Small intestine (tissue), 7 donors: ENCODE measurements around the gene FITM1. TPM values are rescaled to one million over a fixed set of nuclear protein-coding genes. Genes with fewer than 3 reads are reported as not detected.

ENCODE experiments used
- DNase-seq, 2 donors: peaks; one replicate each; pipeline versions ENCODE4 v3.0.0 to v3.0.0-alpha.2; 2013
- FAIRE-seq: peaks from 2 replicates; lab custom pipeline; 2012; peaks lifted over from hg19 to GRCh38; lab: Jason Lieb, UNC
- H3K27ac ChIP-seq, 3 donors: one replicate each; pipeline ENCODE4 v1.5.1; 2013; ENCODE audit warnings: low read length in 2 of 3, mild to moderate bottlenecking in 2 of 3, control low read depth in 1 of 3, inconsistent platforms in 1 of 3, low read depth in 1 of 3, moderate library complexity in 1 of 3
- H3K27me3 ChIP-seq, 3 donors: one replicate each; pipeline ENCODE4 v1.6.1; 2013; ENCODE audit warnings: low read length in 3 of 3, inconsistent platforms in 1 of 3; ENCODE audit not compliant: control insufficient read depth in 3 of 3, insufficient read depth in 3 of 3
- H3K36me3 ChIP-seq, 3 donors: one replicate each; pipeline ENCODE4 v1.6.1; 2013; ENCODE audit warnings: low read length in 3 of 3, inconsistent platforms in 1 of 3, low read depth in 1 of 3, mild to moderate bottlenecking in 1 of 3, moderate library complexity in 1 of 3; ENCODE audit not compliant: control insufficient read depth in 3 of 3, insufficient read depth in 2 of 3
- H3K4me1 ChIP-seq, 3 donors: one replicate each; pipeline ENCODE4 v1.6.1; 2013; ENCODE audit warnings: low read length in 2 of 3, inconsistent platforms in 1 of 3, low read depth in 1 of 3, mild to moderate bottlenecking in 1 of 3, moderate library complexity in 1 of 3; ENCODE audit not compliant: control insufficient read depth in 3 of 3, insufficient read depth in 2 of 3
- H3K4me3 ChIP-seq, 3 donors: one replicate each; pipeline ENCODE4 v1.5.1; 2013; ENCODE audit warnings: low read length in 3 of 3, control low read depth in 1 of 3, inconsistent platforms in 1 of 3, low read depth in 1 of 3, mild to moderate bottlenecking in 1 of 3, moderate library complexity in 1 of 3
- H3K9me3 ChIP-seq, 2 donors: one replicate each; pipeline ENCODE4 v1.6.1; 2013; ENCODE audit warnings: low read depth in 1 of 2, low read length in 1 of 2; ENCODE audit not compliant: control insufficient read depth in 2 of 2, insufficient read depth in 1 of 2
- WGBS, 3 donors: extraction: QIAGEN DNeasy Blood & Tissue Kit; methylation state at CpG; one replicate each; pipeline ENCODE4 v1.1.7; 2013; 5-methylcytosine and 5-hydroxymethylcytosine counted together
- polyA plus RNA-seq, 4 donors: library from polyadenylated mRNA; stranded (reverse) in 3 of 4; unstranded in 1 of 4; fragments of 200-250 nt in 3 of 4; fragments of 120-200 nt in 1 of 4; gene quantifications; one replicate each; pipeline versions ENCODE4 v1.2.1 to v1.2.3, GENCODE V29; 2013
- donor health status: healthy with polysubstance abuse.
- donor health status: control.
- donor health status: control.
- donor health status: Bipolar disorder and iron deficiency.
- donor health status: healthy.

The FITM1 gene
- polyA plus RNA-seq, 4 donors = 2.4 to 5.8 (median 4.1) TPM

DNA sequence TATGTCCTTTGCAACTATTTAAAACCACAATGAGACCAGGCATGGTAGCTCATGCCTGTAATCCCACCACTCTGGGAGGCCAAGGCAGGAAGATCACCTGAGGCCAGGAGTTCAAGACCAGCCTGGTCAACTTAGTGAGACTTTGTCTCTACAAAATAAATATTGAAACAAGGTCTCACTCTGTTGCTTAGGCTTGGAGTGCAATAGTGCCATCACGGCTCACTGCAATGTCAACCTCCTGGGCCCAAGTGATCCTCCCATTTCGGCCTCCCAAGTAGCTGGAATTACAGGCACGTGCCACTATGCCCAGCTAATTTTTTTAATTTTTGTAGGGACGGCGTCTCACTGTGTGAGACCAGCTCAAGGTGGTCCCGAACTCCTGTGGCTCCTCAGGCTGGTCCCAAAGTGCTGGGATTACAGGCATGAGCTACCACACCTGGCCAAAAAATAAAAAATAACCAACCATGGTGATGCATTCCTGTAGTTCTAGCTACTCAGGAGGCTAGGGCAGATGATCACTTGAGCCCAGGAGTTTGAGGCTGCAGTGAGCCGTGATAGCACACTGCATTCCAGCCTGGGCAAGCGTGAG, 955 bp upstream of the FITM1 start:
- H3K9me3 ChIP-seq = no peaks in the 10 kb centered on the region
- WGBS, 3 donors = 94 to 97% (median 96%) methylated on average over 8 of the region's 8 CpGs
- DNase-seq (no peak), FAIRE-seq (no peak)
- H3K27ac ChIP-seq = no peak overlapping the region
- no peak overlapping the region for H3K4me3 ChIP-seq
- H3K36me3 ChIP-seq = peaks cover 0 to 20% (median 0%) of the 10 kb centered on the region in 3 donors
- peaks cover 0 to 5% (median 0%) of the 10 kb centered on the region in 3 donors for H3K4me1 ChIP-seq
- no peaks in the 10 kb centered on the region for H3K27me3 ChIP-seq

DNA sequence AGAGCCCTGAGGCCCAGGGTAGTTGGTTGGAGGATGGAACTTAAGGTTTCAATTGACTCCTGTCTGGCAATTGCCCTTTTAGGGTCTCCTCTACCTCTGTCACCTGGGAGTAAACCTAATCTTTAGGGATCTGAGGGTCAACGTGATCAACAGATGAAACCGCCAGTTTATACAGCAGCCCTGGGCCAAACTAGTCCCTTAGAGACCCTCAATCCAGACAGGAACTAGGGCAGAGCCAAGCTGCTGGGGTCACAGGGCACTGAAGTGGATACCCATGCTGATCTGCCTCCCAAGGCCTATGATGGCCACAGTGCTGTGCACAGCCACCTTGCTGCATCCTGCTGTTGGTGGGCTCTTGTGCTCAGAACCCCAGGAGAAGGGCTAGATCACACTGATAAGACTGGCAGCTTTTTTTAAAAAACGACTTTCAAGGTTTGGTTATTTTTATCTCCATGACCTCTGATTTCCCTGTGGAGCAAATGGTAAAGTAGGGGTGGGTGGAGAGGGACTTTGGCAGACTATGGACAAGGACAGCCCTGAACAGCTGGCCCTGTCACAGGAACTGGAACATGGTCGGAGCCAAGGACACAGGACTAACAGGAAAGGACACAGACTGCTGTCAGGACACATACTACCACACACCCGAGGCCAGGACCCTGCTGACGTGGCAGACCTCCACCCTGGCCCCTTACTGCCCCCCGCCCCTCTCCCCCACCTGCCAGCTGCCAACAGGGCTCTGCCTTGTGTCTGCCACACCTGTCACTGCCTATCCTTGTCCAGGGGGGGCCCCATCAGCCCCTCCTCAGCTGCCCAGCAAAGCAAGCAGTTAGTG, 474 bp downstream of the FITM1 start:
- no peaks in the 10 kb centered on the region for H3K9me3 ChIP-seq
- FAIRE-seq = no peak
- peaks cover 0 to 19% (median 0%) of the 10 kb centered on the region in 3 donors for H3K36me3 ChIP-seq
- no peak overlapping the region for H3K4me3 ChIP-seq
- no peaks in the 10 kb centered on the region for H3K27me3 ChIP-seq
- H3K27ac ChIP-seq = peak overlapping the region in 1 of 3 donors; percentile 8
- peaks cover 0 to 11% (median 0%) of the 10 kb centered on the region in 3 donors for H3K4me1 ChIP-seq
- DNase-seq = no peak
- 50 to 60% (median 59%) methylated on average over 7 of the region's 7 CpGs for WGBS, 3 donors

DNA sequence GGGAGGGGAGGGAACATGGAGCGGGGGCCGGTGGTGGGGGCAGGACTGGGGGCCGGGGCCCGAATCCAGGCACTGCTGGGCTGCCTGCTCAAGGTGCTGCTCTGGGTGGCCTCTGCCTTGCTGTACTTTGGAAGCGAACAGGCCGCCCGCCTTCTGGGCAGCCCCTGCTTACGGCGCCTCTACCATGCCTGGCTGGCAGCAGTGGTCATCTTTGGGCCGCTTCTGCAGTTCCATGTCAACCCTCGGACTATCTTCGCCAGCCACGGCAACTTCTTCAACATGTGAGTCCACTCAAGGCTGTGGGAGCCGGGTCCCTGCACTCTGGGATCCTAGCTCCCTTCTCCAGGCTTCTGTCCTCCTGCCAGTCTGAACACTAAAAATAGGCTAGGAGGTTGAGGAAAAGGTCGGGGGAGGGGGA, 1.1 kb downstream of the FITM1 start:
- H3K36me3 ChIP-seq = peaks cover 0 to 18% (median 0%) of the 10 kb centered on the region in 3 donors
- H3K4me3 ChIP-seq = no peak overlapping the region
- DNase-seq (no peak), FAIRE-seq (no peak)
- H3K27ac ChIP-seq = peak overlapping the region in 1 of 3 donors; percentile 28
- peaks cover 0 to 11% (median 0%) of the 10 kb centered on the region in 3 donors for H3K4me1 ChIP-seq
- no peaks in the 10 kb centered on the region for H3K27me3 ChIP-seq
- no peaks in the 10 kb centered on the region for H3K9me3 ChIP-seq
- 82 to 87% (median 83%) methylated on average over 15 of the region's 15 CpGs for WGBS, 3 donors

DNA sequence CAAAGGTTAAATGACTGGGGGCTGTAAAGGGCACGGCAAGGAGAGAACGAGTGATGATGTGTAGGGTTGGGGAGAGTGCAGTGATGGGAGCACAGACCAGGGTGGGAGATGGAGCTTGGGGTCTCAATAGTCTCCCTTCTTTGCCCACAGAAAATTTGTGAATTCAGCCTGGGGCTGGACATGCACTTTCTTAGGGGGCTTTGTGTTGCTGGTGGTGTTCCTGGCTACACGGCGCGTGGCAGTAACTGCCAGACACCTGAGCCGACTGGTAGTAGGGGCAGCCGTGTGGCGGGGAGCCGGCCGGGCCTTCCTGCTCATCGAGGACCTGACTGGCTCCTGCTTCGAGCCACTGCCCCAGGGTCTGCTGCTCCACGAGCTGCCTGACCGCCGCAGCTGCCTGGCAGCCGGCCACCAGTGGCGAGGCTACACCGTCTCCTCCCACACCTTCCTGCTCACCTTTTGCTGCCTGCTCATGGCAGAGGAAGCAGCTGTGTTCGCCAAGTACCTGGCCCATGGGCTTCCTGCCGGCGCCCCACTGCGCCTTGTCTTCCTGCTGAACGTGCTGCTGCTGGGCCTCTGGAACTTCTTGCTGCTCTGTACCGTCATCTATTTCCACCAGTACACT, 1.7 kb downstream of the FITM1 start:
- H3K27ac ChIP-seq = no peak overlapping the region
- H3K4me1 ChIP-seq = peaks cover 0 to 16% (median under 1%) of the 10 kb centered on the region in 3 donors
- H3K9me3 ChIP-seq = no peaks in the 10 kb centered on the region
- H3K4me3 ChIP-seq = no peak overlapping the region
- WGBS, 3 donors = 67 to 71% (median 68%) methylated on average over 19 to 24 of the region's 24 CpGs
- H3K27me3 ChIP-seq = no peaks in the 10 kb centered on the region
- H3K36me3 ChIP-seq = peaks cover 0 to 24% (median 1%) of the 10 kb centered on the region in 3 donors
- DNase-seq (no peak), FAIRE-seq (no peak)

DNA sequence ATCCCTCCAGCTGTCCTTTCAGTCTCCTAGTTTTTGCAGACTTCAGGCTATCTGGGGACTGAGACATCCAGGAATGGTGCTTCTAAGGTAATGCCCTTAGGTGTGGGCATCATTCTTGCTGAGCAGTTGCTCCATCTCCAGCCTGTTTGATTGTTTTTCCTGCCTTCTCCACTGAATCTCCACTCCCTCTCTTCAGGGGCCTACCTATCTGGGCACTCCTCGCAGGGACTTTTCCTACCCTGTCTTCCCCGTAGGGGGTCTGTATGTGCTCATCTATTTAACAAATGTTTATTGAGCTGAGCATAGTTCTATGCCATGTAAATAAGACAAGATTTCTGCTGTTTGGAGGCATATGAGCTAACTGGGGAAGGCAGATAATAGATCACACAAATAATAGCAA, 2.5 kb downstream of the FITM1 start:
- Histone ChIP-seq H3K36me3 (peaks cover 0 to 32% (median 6%) of the 10 kb centered on the region in 3 donors), H3K27me3 (no peaks in the 10 kb centered on the region), H3K27ac (no peak overlapping the region), H3K9me3 (no peaks in the 10 kb centered on the region), H3K4me3 (no peak overlapping the region), H3K4me1 (peaks cover 0 to 24% (median 8%) of the 10 kb centered on the region in 3 donors)
- no peak for FAIRE-seq
- DNase-seq = no peak
- 91 to 95% (median 94%) methylated on average over 2 of the region's 2 CpGs for WGBS, 3 donors

DNA sequence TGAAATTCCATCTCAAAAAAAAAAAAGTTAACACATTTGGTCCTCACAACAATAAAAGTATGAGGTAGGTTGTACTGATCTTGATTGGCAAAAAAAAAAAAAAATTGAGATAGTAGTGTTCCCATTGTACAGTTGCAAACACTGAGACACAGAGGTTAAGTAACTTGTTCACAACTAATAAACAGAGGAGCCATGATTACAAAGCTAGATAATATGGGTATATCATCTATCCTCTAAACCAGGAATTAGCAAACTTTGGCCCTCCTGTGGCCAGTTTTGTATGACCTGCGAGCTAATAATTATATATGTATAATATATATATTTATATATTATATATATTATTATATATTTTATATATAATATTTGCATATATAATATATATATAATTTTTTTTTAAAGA, 3.3 kb downstream of the FITM1 start:
- no peak for DNase-seq
- FAIRE-seq = no peak
- Histone ChIP-seq H3K4me1 (peaks cover 0 to 32% (median 8%) of the 10 kb centered on the region in 3 donors), H3K27ac (no peak overlapping the region), H3K27me3 (no peaks in the 10 kb centered on the region), H3K9me3 (no peaks in the 10 kb centered on the region), H3K36me3 (peaks cover under 1 to 40% (median 6%) of the 10 kb centered on the region in 3 donors), H3K4me3 (no peak overlapping the region)
- 84 to 94% (median 92%) methylated on average over 1 of the region's 1 CpG for WGBS, 3 donors

DNA sequence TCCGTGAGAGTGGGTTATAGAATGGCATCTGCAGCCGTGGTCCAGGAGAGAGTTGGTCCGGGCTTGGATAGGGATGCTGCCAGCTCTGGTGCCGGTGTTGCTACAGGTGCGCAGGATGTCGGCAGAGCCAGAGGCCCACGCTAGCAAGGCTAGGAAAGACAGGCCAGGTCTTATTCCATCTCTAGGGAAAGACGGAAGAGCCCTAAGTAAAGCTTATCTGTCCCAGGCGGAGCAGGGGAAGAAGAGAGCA, 5.0 kb downstream of the FITM1 start:
- Histone ChIP-seq H3K27ac (peak overlapping the region; percentile 82 to 92 (median 91)), H3K9me3 (no peaks in the 10 kb centered on the region), H3K27me3 (no peaks in the 10 kb centered on the region), H3K36me3 (peaks cover 5 to 49% (median 6%) of the 10 kb centered on the region in 3 donors), H3K4me3 (peak overlapping the region; percentile 55 to 97 (median 92)), H3K4me1 (peaks cover 7 to 42% (median 13%) of the 10 kb centered on the region in 3 donors)
- no peak for DNase-seq
- WGBS, 3 donors = 0 to 6% (median 6%) methylated on average over 9 of the region's 9 CpGs
- FAIRE-seq = no peak
